ENCODE measurements around the gene SMKR1.
A peak's percentile ranks its signal among the peaks of the same experiment; 100 is the strongest.
"Not testable (repeated sequence)": the region's sequence is repeated elsewhere in the genome, so short reads cannot be mapped to it uniquely, and the experiment has no call there.

Gene SMKR1

GRCh38 chr7:129501760-129502707 is at the start of gene SMKR1:
SMKR1 (plus strand) TSS chr7:129502531; CDS start chr7:129502825, 294 bp downstream.
- DNase-seq = peak; percentile 89

GRCh38 chr7:129452589-129453231 is 49.6 kb upstream of the SMKR1 start:
- no peak for DNase-seq

GRCh38 chr7:129453510-129454248 is 48.7 kb upstream of the SMKR1 start:
- DNase-seq = no peak

GRCh38 chr7:129454249-129454551 is 48.1 kb upstream of the SMKR1 start:
- DNase-seq = no peak

- DNase-seq = no peak
Observed at GRCh38 chr7:129456421-129456820, 45.9 kb upstream of the SMKR1 start.

GRCh38 chr7:129457101-129457500 is 45.2 kb upstream of the SMKR1 start:
- DNase-seq = peak; percentile 1

GRCh38 chr7:129458171-129458570 is 44.2 kb upstream of the SMKR1 start:
- no peak for DNase-seq

GRCh38 chr7:129461809-129462208 is 40.5 kb upstream of the SMKR1 start:
- DNase-seq = no peak

GRCh38 chr7:129462420-129462819 is 39.9 kb upstream of the SMKR1 start:
- no peak for DNase-seq

GRCh38 chr7:129464194-129464593 is 38.1 kb upstream of the SMKR1 start:
- DNase-seq = no peak

- DNase-seq = peak; percentile 30
Observed at GRCh38 chr7:129465080-129465479, 37.3 kb upstream of the SMKR1 start.

GRCh38 chr7:129466796-129467195 is 35.5 kb upstream of the SMKR1 start:
- DNase-seq = no peak

- no peak for DNase-seq
Observed at GRCh38 chr7:129468087-129468486, 34.2 kb upstream of the SMKR1 start.

- DNase-seq = no peak
Observed at GRCh38 chr7:129468547-129468946, 33.8 kb upstream of the SMKR1 start.

GRCh38 chr7:129469930-129470329 is 32.4 kb upstream of the SMKR1 start:
- no peak for DNase-seq

GRCh38 chr7:129470411-129470810 is 31.9 kb upstream of the SMKR1 start:
- DNase-seq = no peak

- no peak for DNase-seq
Observed at GRCh38 chr7:129471402-129471827, 30.9 kb upstream of the SMKR1 start.

- DNase-seq = not testable (repeated sequence)
Observed at GRCh38 chr7:129475931-129476330, 26.4 kb upstream of the SMKR1 start.

GRCh38 chr7:129476398-129476797 is 25.9 kb upstream of the SMKR1 start:
- not testable (repeated sequence) for DNase-seq

- DNase-seq = no peak
Observed at GRCh38 chr7:129479831-129480230, 22.5 kb upstream of the SMKR1 start.

- no peak for DNase-seq
Observed at GRCh38 chr7:129480674-129481363, 21.5 kb upstream of the SMKR1 start.

GRCh38 chr7:129481376-129481775 is 21.0 kb upstream of the SMKR1 start:
- DNase-seq = not testable (repeated sequence)

- no peak for DNase-seq
Observed at GRCh38 chr7:129482781-129483180, 19.6 kb upstream of the SMKR1 start.

All from NCI-H146 (cell line).